Activated CD4-positive, alpha-beta T cell treated with anti-CD3 and anti-CD28 coated beads for 1 hour (primary cell): ENCODE measurements around the gene ATP1A3.
"Not testable (repeated sequence)": the region's sequence is repeated elsewhere in the genome, so short reads cannot be mapped to it uniquely, and the experiment has no call there.

ENCODE experiments used
- DNase-seq: peaks from one replicate; pipeline ENCODE4 v3.0.0-alpha.2; 2020

ATP1A3 gene

GRCh38 chr19:42010245-42011126, 16.5 kb upstream of the ATP1A3 start:
- no peak for DNase-seq

GRCh38 chr19:42006569-42006968, 12.5 kb upstream of the ATP1A3 start:
- DNase-seq: no peak

- DNase-seq: no peak
Observed at GRCh38 chr19:42005504-42005903, 11.5 kb upstream of the ATP1A3 start.

- DNase-seq: no peak
Observed at GRCh38 chr19:42003506-42004294, 9.7 kb upstream of the ATP1A3 start.

GRCh38 chr19:41999878-42000208, 5.8 kb upstream of the ATP1A3 start:
- DNase-seq: no peak

- no peak for DNase-seq
Observed at GRCh38 chr19:41999071-41999877, 5.2 kb upstream of the ATP1A3 start.

- DNase-seq: no peak
Observed at GRCh38 chr19:41998246-41999020, 4.4 kb upstream of the ATP1A3 start.

- no peak for DNase-seq
Observed at GRCh38 chr19:41997851-41998229, 3.8 kb upstream of the ATP1A3 start.

- no peak for DNase-seq
Observed at GRCh38 chr19:41997121-41997850, 3.3 kb upstream of the ATP1A3 start.

GRCh38 chr19:41995959-41996797, 2.1 kb upstream of the ATP1A3 start:
- no peak for DNase-seq

GRCh38 chr19:41994994-41995958, 1.2 kb upstream of the ATP1A3 start:
- DNase-seq: no peak

- DNase-seq: no peak
Observed at GRCh38 chr19:41994521-41994971, 516 bp upstream of the ATP1A3 start.

- not testable (repeated sequence) for DNase-seq
Observed at GRCh38 chr19:41991925-41992569, 2.0 kb downstream of the ATP1A3 start.

GRCh38 chr19:41991025-41991424, 3.0 kb downstream of the ATP1A3 start:
- no peak for DNase-seq

- DNase-seq: no peak
Observed at GRCh38 chr19:41990615-41991014, 3.4 kb downstream of the ATP1A3 start.

GRCh38 chr19:41990028-41990427, 4.0 kb downstream of the ATP1A3 start:
- DNase-seq: no peak

- no peak for DNase-seq
Observed at GRCh38 chr19:41988947-41989346, 5.1 kb downstream of the ATP1A3 start.

GRCh38 chr19:41987141-41987860, 6.7 kb downstream of the ATP1A3 start:
- no peak for DNase-seq
